Activated CD8-positive, alpha-beta memory T cell treated with anti-CD3 and anti-CD28 coated beads for 36 hours (primary cell): Measurements from ENCODE around the gene ITCH. TPM values are rescaled to one million over a fixed set of nuclear protein-coding genes. Genes with fewer than 3 reads are reported as not detected.
"Not testable (repeated sequence)": the region's sequence is repeated elsewhere in the genome, so short reads cannot be mapped to it uniquely, and the experiment has no call there.

ENCODE experiments used
- CTCF ChIA-PET: fragments of 350-600 bp; sonication (Branson Sonifier 250); formaldehyde crosslinking; loops from one replicate; lab custom pipeline; 2021; ENCODE audit warnings: antibody characterized with exemption; lab: Charles Lee
- POLR2A ChIA-PET: fragments of 350-600 bp; sonication (Branson Sonifier 250); formaldehyde crosslinking; loops from one replicate; lab custom pipeline; 2021; ENCODE audit warnings: antibody characterized with exemption; lab: Charles Lee
- total RNA-seq, 2 experiments: library from RNA; stranded (reverse); gene quantifications; one replicate each; pipeline ENCODE4 v1.2.3, GENCODE V29; 2021

ITCH gene
- total RNA-seq, 2 experiments from 2014 or later = 44.1 to 44.8 TPM

- CTCF ChIA-PET = interaction anchor here (1.4 to 2.5 kb wide), 2 partner anchors 163 to 164 kb away, joined by 4 to 9 read pairs; no protein-coding TSS in a partner anchor
- POLR2A ChIA-PET = no interaction called here
Measured at GRCh38 chr20:34475979-34476736, 113.1 kb downstream of the ITCH start.

DNA sequence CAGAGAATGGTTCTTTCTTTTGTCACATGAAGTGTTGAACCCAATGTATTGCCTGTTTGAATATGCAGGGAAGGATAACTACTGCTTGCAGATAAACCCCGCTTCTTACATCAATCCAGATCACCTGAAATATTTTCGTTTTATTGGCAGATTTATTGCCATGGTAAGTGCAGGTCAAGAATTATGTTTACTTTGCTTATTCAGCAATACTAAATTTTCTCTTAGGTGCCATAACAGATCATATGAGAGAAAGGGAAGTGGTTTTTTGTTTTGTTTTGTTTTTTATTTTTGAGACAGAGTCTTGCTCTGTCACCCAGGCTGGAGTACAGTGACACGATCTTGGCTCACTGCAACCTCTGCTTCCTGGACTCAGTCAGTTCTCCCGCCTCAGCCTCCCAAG lies 116.6 kb downstream of the ITCH start:
- POLR2A ChIA-PET = no interaction called here
- CTCF ChIA-PET = no interaction called here

- POLR2A ChIA-PET, CTCF ChIA-PET: not testable (repeated sequence)
Measured at GRCh38 chr20:34482154-34482553, 119.1 kb downstream of the ITCH start.

DNA sequence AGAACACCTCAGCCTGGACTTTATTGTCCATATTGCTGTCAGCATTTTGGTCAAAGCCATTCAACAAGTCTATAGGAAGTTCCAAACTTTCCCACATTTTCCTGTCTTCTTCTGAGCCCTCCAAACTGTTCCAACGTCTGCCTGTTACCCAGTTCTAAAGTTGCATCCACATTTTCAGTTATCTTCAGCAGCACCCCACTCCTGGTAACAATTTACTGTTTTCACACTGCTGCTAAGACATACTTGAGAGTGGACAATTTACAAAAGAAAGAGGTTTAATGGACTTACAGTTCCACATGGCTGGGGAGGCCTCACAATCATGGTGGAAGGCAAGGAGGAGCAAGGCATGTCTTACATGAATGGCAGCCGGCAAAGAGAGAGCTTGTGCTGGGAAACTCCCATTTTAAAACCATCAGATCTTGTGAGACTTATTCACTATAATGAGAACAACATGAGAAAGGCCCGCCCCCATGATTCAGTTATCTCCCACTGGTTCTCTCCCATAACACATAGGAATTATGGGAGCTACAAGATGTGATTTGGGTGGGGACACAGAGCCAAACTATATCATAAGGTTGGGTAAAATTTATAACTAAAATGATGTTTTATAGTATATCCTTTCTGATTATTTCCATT lies 120.6 kb downstream of the ITCH start:
- CTCF ChIA-PET = interaction anchor here (0.9 kb wide), 1 partner anchor 171 kb away, joined by 4 read pairs; no protein-coding TSS in a partner anchor
- POLR2A ChIA-PET = not testable (repeated sequence)

- CTCF ChIA-PET = interaction anchor here (0.5 kb wide), 1 partner anchor 237 kb away, joined by 4 read pairs; no protein-coding TSS in a partner anchor
Measured at GRCh38 chr20:34485068-34485634, 122.1 kb downstream of the ITCH start.

GRCh38 chr20:34491226-34491931 lies 128.3 kb downstream of the ITCH start:
- ChIA-PET CTCF (no interaction called here), POLR2A (no interaction called here)

More at GRCh38 chr20:34485068-34485634, 122.1 kb downstream of the ITCH start:
- POLR2A ChIA-PET = no interaction called here

GRCh38 chr20:34491932-34492509 lies 128.9 kb downstream of the ITCH start:
- POLR2A ChIA-PET = no interaction called here
- CTCF ChIA-PET = no interaction called here

GRCh38 chr20:34493646-34494045 lies 130.6 kb downstream of the ITCH start:
- CTCF ChIA-PET = interaction anchor here (0.7 to 0.8 kb wide), 2 partner anchors 20 to 181 kb away, joined by 3 read pairs; no protein-coding TSS in a partner anchor
- POLR2A ChIA-PET = no interaction called here

GRCh38 chr20:34495307-34495706 lies 132.2 kb downstream of the ITCH start:
- ChIA-PET CTCF (no interaction called here), POLR2A (no interaction called here)

GRCh38 chr20:34495916-34496315 lies 132.8 kb downstream of the ITCH start:
- ChIA-PET POLR2A (interaction anchor here (0.6 kb wide), 1 partner anchor 46 kb away, joined by 3 read pairs; no protein-coding TSS in a partner anchor), CTCF (interaction anchor here (0.6 kb wide), 1 partner anchor 23 kb away, joined by 3 read pairs; no protein-coding TSS in a partner anchor)

- CTCF ChIA-PET = interaction anchor here (0.9 kb wide), 1 partner anchor 185 kb away, joined by 3 read pairs; no protein-coding TSS in a partner anchor
- POLR2A ChIA-PET = not testable (repeated sequence)
Measured at GRCh38 chr20:34497596-34497995, 134.5 kb downstream of the ITCH start.

DNA sequence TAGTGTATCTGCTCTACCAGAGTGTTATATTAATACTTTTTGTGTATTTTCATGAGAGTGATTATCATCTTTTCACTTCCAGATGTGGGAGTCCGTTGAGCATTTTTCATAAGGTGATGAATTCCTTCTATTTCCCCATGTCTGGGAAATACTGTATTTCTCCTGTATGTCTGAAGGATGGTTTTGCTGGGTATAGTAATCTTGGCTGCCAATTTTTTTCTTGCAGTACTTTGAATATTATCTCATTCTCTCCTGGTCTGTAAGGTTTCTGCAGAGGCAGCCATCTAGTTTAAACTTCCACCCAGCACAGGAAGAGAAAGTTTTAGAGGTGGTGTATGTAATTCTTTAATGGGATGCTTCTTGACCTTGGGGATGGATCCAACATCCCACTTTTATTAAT lies 137.8 kb downstream of the ITCH start:
- ChIA-PET CTCF (no interaction called here), POLR2A (no interaction called here)

- ChIA-PET CTCF (interaction anchor here (1.5 kb wide), 1 partner anchor 194 kb away, joined by 3 read pairs; no protein-coding TSS in a partner anchor), POLR2A (no interaction called here)
Measured at GRCh38 chr20:34506480-34506879, 143.4 kb downstream of the ITCH start.

DNA sequence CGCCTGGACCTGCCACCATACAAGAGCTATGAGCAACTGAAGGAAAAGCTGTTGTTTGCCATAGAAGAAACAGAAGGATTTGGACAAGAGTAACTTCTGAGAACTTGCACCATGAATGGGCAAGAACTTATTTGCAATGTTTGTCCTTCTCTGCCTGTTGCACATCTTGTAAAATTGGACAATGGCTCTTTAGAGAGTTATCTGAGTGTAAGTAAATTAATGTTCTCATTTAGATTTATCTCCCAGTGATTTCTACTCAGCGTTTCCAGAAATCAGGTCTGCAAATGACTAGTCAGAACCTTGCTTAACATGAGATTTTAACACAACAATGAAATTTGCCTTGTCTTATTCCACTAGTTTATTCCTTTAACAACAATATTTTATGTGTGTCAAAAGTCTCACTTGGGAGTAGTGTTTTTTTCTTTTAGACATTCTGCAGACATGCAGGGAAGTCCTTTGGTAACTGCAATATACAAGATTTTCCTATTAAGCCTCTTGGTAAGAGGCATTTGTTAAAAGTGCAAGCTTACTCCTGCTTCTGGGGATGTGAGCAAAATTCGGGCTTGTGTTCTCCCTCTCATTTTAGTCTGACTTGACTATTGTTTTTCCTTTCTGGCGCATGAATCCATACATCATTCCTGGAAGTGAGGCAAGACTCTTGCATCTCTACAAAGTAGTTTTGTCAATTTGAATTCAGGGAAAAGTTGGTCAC lies 144.8 kb downstream of the ITCH start:
- CTCF ChIA-PET = no interaction called here
- POLR2A ChIA-PET = no interaction called here

GRCh38 chr20:34510575-34510974 lies 147.5 kb downstream of the ITCH start:
- POLR2A ChIA-PET = no interaction called here
- CTCF ChIA-PET = no interaction called here

DNA sequence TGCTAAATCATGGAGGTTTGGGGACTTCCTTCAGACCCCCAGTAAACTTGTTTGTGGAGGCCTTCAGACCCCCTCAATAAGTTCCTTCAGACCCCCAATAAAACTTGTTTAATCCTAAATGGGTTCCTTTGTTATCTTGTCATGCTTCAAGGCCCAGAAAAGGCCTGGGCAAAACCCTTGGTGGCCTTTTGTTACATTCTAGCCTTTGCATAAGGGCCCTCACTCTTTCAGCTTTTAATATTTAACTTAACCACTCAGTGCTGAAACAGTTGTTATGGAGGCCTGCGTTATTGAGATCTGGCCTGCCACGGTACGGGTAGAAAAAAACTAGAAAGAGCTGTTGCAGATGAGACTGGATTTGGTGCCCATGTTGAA lies 148.8 kb downstream of the ITCH start:
- ChIA-PET POLR2A (no interaction called here), CTCF (no interaction called here)

DNA sequence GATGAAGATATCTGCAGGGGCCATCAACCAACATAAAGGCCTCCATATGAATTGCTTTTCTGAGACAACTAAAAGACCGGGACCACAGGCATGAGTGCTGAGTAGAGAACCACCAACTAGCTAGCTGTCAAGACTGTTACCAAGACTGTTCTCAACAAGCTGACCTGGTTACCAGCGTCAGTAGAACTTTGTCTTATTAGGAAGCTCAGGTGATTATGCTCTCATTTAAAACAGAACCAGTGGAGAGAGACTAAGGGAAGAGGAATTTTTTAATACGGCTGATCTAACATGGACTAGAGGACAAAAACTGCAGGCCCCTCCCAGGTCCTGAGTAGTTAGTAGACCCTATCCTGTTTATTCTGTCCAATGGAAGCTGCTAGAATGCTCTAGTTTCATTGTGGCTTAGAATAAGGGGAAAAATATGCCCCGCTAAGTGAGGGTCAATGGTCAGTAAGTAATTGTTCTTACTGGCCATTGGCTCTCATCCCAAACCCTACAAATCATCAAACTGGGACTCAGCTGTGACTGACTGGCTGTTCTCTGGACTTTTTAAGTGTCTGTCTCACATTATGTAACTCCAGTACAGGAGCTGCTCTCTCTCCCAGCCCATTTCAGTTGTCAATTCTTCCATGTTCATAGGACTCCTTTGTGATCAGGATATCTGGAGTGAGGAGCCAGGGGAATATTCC lies 149.3 kb downstream of the ITCH start:
- CTCF ChIA-PET = no interaction called here
- POLR2A ChIA-PET = no interaction called here

DNA sequence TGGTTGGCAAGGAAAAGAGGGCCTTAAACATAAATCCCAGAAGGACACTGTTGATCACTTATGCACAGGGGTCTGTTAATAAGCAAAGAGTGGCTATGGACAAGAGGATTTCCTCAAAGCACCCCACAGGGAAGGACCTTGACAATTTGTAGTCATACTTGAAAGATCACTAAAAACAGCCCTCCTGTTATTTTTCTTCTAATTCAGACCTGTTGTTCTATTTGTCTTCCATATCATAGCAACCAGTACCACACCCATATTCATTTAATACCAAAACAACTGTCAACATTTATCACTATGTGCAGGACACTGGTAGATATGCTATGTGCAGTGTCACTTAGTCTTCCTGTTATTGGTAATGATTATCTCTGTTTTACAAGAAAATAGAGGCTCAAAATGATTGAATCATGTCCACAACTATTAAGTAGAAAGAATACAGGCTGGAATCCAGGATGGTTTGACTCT lies 149.9 kb downstream of the ITCH start:
- POLR2A ChIA-PET = no interaction called here
- CTCF ChIA-PET = interaction anchor here (4.6 kb wide), 1 partner anchor 199 kb away, joined by 37 read pairs; no protein-coding TSS in a partner anchor
